C4-2B (cell line): ENCODE measurements around the gene C19orf85.
"Not testable (repeated sequence)": the region's sequence is repeated elsewhere in the genome, so short reads cannot be mapped to it uniquely, and the experiment has no call there.

ENCODE experiments used
- H3K27ac ChIP-seq: fragments of 450-650 bp; 2 replicates; pipeline ENCODE4 v1.5.1; 2017
- ZFX ChIP-seq: fragments of 450-650 bp; IDR thresholded peaks from 2 replicates; pipeline ENCODE4 v1.6.1; 2017
- TF ChIP-seq, protein P1 (sequence below): fragments of 450-650 bp; conservative IDR thresholded peaks from 2 replicates; pipeline ENCODE4 v1.5.1; 2017; ENCODE audit warnings: mild to moderate bottlenecking

The C19orf85 gene

DNA sequence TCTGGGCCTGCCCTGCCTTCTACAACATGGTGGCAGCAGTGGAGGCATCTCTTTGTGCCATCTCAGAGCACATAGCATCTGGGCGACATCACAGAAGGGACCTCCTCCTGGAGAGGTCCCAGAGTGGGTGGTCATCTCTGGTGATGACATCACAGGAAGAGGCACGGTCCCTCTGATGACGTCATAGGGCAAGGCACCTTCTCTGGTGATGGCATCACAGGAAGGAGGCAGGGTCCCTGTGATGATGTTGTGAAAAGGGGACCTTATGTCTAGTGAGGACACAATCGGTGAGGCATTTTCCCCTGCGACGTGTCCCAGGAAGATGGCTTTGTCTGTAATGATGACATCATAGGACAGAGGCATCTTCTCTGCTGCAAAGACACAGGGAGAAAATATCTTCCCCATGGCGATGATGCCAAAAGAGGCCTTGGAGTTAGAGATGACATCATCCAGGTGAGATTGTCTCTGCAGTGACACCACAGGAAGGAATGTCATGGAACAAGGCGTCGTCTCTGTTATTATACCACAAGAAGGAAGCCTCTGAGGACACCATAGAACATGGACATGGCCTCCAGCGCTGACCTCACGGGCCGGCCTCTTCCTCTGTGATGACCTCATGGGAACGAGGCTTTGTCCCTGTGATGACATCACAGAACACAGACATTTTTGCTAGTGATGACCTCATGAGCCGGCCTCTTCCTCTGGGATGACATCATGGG is 32.2 kb downstream of the C19orf85 start:
- no peak for TF ChIP-seq ZFX
- TF ChIP-seq, protein P1, sequence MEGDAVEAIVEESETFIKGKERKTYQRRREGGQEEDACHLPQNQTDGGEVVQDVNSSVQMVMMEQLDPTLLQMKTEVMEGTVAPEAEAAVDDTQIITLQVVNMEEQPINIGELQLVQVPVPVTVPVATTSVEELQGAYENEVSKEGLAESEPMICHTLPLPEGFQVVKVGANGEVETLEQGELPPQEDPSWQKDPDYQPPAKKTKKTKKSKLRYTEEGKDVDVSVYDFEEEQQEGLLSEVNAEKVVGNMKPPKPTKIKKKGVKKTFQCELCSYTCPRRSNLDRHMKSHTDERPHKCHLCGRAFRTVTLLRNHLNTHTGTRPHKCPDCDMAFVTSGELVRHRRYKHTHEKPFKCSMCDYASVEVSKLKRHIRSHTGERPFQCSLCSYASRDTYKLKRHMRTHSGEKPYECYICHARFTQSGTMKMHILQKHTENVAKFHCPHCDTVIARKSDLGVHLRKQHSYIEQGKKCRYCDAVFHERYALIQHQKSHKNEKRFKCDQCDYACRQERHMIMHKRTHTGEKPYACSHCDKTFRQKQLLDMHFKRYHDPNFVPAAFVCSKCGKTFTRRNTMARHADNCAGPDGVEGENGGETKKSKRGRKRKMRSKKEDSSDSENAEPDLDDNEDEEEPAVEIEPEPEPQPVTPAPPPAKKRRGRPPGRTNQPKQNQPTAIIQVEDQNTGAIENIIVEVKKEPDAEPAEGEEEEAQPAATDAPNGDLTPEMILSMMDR = no peak
- no peak overlapping the region for H3K27ac ChIP-seq

DNA sequence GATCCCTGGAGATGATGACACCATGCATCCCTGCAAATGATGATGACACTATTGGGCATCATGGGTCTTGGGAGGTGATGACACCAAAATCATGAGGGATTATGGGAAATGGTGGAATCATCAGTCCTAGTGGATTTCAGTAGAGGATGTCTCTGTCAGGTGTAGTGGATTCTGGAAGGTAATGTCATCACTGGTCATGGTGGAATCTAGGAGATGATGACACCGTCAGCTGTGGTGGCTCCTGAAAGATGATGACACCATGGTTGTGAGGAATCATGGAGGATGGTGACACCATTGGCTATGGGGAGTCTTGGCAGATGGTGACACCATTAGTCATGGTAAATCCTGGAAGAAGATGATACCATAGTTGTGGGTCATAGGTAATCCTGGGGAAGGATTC is 33.4 kb downstream of the C19orf85 start:
- TF ChIP-seq, protein P1 = no peak
- no peak for TF ChIP-seq ZFX
- no peak overlapping the region for H3K27ac ChIP-seq

DNA sequence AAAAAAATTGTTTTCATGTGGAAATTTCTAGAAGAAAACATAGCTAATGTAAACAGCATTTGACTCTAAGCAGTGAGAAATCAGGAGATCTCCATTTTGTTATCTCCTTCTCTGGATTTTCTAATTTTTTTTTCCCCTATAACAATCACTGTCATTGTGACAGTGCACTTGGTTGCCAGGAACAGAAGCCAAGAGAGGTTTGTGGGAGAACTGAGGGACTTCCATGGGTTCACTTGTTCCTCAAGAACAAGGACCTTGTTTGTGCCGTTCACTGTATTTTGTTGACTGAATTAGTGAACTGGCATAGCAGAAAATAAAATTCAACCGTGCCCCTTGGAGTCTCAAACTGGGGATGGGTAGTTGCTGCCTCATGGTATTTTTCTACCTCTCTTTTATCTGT is 38.5 kb downstream of the C19orf85 start:
- TF ChIP-seq, protein P1 = no peak
- TF ChIP-seq ZFX = no peak
- H3K27ac ChIP-seq = no peak overlapping the region

DNA sequence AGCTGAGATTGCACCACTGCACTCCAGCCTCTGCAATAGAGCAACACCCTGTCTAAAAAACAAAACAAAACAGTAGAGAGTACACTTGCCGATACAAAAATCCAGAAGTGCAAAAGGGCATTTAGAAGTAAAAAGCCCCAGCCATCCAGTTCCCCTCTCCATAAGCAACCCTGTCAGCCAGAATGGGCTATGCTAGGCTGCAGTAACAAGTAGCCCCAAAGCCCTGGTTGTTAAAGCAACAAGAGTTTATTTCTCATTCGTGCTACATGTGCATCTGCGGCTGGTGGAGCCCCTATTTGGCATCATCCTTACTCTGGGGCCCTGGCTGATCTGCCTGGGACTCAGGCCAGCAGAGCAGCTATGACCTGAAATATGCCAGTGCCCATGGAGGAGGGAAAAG is 40.0 kb downstream of the C19orf85 start:
- H3K27ac ChIP-seq = no peak overlapping the region
- TF ChIP-seq, protein P1 = no peak
- no peak for TF ChIP-seq ZFX

DNA sequence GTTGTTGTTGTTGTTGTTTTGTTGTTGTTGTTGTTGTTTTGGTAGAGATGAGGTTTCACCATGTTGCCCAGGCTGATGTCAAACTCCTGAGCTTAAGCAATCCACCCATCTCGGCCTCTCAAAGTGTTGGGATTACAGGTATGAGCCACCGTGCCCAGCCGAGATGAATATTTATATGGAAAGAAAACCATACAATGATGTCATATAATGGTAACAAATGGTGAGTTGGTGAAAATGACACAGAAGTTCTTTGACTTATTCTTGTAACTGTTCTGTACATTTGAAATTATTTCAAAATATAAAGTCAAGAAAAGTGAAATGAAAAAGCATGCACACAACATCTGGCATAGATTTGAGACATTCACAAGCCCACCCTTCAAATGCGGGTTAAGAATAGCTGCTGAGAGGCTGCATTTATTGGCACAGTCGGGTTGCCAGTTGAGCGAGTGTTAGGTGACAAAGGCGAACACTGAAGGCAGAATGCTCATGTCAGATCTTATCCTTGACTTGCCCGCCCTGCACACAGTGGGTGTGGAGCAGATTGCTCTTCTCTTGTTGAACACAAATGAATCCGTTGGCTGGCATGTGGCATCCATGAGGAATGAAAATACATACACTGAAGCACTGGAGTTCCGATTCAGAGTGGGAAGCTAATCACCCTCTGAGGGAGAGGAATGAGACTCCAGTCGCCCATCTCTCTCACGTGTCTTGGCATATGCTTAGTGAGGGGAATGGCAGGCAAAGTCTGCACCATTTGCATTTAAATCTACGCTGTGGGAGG is 41.1 kb downstream of the C19orf85 start:
- TF ChIP-seq, protein P1 = no peak
- TF ChIP-seq ZFX = no peak
- no peak overlapping the region for H3K27ac ChIP-seq

DNA sequence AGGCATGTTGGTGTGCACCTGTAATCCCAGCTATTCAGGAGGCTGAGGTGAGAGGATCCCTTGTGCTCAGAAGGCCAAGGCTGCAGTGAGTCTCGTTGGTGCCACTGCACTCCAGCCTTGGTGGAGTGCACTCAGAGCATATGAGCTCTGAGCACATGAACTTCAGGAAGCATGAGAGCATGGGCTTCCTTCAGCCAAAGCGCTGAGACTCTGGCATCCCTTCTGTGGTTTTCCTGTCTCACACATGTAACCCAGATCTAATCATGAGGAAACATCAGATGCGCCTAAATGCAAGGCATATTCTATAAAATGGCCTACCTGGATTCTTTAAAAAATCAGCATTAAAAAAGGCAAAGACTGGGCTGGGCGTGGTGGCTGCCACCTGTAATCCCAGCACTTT is 43.3 kb downstream of the C19orf85 start:
- not testable (repeated sequence) for H3K27ac ChIP-seq

DNA sequence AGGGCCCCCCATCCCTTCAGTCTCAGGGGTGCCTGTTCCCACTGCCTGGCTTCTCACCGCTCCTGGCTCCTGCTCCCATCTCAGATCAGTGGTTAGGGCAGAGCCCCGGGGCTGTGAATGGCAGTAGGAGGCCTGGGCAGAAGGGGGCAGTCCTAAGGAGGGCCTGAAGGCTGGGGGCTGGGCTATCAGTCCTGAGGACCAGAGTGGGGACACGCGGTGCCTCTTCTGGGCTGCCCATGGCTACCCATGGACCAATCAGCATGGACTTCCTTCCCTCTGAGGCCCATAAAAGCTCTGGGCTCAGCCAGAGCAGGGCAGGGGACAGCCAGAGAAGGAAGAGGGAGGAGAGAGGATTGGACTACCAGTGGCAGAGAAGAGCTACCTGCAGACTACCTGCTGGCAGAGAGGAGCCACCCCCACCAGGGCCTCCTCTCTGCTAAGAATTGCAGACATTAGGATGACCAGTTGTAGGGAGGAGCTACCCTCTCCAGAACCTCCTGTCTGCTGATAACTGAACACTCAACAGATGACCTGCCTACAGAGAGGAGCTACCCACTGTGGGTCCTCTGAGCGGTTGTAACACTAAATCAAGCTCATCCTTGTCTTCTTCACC is 44.8 kb downstream of the C19orf85 start:
- TF ChIP-seq ZFX = no peak
- TF ChIP-seq, protein P1 = no peak
- no peak overlapping the region for H3K27ac ChIP-seq
